Fibroblast of villous mesenchyme (primary cell): ENCODE results near the gene SHISAL2A. TPM values are rescaled to one million over a fixed set of nuclear protein-coding genes. Genes with fewer than 3 reads are reported as not detected.

Experiments
- DNase-seq: peaks from one replicate; pipeline ENCODE4 v3.0.0-alpha.2; 2010; ENCODE audit warnings: low read depth
- H3K4me3 ChIP-seq: 2 replicates; pipeline ENCODE4 v1.5.1; 2011; ENCODE audit warnings: low read depth, mild to moderate bottlenecking, low read length
- CTCF ChIP-seq: IDR thresholded peaks from 2 replicates; pipeline ENCODE4 v1.5.1; 2012; ENCODE audit warnings: low read depth, mild to moderate bottlenecking, low read length; ENCODE audit not compliant: insufficient read depth
- total RNA-seq: library from RNA; depleted of rRNA; stranded (reverse); fragments of >200 nt; gene quantifications from 2 replicates; pipeline ENCODE4 v1.2.3, GENCODE V29; 2012

SHISAL2A gene
- total RNA-seq, 1 donor: not detected

GRCh38 chr1:52706136-52706670 lies 73.2 kb downstream of the SHISAL2A start:
- no peak for DNase-seq
- no peak for TF ChIP-seq CTCF
- no peak overlapping the region for H3K4me3 ChIP-seq

Other genes starting within 250 kb of the SHISAL2A start
- gene ORC1, start 228.7 kb upstream of the SHISAL2A start, total RNA-seq: 4.8 and 5.2 TPM in 2 replicates
- 6.8 and 12.5 TPM in 2 replicates for gene PRPF38A, start 228.6 kb upstream of the SHISAL2A start, total RNA-seq
- gene TUT4, start 80.1 kb upstream of the SHISAL2A start, total RNA-seq: 31.9 and 39.7 TPM in 2 replicates
- gene GPX7, start 30.8 kb upstream of the SHISAL2A start, total RNA-seq: 52.8 and 64.8 TPM in 2 replicates
- gene COA7, start 65.2 kb downstream of the SHISAL2A start, total RNA-seq: 11.3 and 17.3 TPM in 2 replicates
- 46.1 and 65.6 TPM in 2 replicates for gene ZYG11B, start 93.3 kb downstream of the SHISAL2A start, total RNA-seq
- 0.32 and 1.7 TPM in 2 replicates for gene ZYG11A, start 209.6 kb downstream of the SHISAL2A start, total RNA-seq